Measurements from ENCODE around the gene DMD.
"Not testable (repeated sequence)": the region's sequence is repeated elsewhere in the genome, so short reads cannot be mapped to it uniquely, and the experiment has no call there.

DMD gene

DNA sequence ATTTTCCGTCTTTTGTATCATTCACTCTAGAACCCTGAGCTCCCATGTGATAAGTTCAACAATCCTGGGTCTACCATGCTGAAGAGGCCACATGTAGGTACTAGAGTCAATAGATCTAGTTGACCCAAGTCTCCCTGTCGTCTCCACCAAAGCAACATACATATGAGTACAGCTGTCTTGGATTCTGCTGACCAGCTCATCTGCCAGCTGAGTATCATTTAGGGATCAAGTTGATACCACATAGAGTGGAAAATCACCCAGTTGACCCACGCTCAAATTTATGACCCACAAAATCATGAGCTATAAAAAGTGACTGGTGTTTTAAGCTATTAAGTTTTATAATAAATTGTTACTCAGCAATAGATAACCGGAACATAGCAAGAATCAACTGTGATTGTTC lies 61.8 kb downstream of the DMD start:
- DNase-seq (ENCODE audit: low read depth) = no peak

DNA sequence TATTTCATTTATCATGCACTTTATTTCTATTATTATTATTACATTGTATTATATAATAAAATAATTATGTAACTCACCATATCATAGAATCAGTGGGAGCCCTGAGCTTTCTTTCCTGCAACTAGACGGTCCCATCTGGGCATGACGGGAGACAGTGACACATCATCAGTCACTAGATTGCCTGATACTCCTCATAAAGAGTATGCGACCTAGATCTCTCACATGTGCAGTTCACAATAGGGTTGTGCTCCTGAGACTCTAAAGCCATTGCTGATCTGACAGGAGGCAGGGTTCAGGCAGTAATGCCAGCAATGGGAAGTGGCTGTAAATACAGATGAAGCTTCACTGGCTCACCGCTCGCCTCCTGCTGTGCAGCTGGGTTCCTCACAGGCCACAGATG lies 62.3 kb downstream of the DMD start:
- no peak for DNase-seq (ENCODE audit: low read depth)

DNA sequence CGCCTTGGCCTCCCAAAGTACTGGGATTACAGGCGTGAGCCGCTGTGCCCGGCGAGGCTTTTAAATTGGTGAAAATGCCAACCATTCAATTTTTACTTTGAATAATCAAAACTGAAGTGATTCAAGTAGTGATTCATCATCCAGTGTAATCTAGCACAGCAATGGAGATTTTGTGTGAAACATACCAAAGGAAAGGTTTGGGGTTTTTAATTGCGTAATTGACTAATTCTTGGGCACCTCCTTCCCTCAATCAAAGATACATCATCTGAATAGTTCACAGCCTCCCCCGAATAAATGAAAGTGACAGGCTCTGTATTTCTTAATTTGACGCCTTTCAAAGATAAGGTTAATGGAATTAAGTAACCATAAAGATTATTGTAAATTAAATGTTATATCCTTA lies 69.0 kb downstream of the DMD start:
- no peak for DNase-seq (ENCODE audit: low read depth)

DNA sequence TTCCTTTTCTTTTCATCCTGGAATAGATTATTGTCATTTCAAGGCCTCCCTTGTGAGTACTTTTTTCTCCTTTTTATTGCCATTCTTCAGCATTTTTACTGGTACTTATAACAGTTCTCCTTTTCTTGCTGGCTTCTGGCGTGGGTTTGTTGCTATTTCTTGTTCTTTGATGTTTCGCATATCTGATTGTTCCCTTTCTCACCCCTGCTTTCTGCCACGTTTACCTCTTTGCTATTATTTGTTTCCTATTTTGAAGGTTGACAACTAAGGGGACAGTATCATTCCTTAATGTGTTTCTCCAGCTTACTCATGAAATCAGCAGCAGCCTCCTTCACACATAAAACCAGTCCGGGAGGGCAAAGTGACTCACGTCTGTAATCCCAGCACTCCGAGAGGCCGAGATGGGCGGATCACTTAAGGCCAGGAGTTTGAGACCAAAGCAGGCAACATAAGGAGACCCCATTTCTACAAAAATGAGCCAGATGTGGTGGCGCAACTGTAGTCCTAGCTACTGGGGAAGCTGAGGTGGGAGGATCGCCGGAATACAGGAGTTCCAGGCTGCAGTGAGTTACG lies 72.6 kb downstream of the DMD start:
- no peak for DNase-seq (ENCODE audit: low read depth)

DNA sequence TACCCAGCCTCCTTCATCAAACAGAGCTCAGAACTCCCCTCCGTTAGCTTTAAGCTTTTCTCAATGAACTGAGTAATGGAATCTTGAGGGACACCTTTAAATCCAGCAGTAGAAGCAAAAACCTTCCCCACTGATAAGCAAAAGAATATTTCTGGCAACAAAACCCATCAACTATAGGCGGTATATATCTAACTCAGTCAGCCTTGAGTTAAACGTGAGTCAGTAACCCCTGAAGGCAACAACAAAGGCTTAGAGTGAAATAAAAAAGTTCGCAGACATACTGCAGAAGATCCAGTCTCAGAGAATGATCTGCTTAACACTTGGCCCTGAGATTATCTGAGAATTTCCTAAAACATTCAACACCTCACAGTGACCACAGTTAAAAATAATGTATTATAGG lies 77.2 kb downstream of the DMD start:
- no peak for DNase-seq (ENCODE audit: low read depth)

DNA sequence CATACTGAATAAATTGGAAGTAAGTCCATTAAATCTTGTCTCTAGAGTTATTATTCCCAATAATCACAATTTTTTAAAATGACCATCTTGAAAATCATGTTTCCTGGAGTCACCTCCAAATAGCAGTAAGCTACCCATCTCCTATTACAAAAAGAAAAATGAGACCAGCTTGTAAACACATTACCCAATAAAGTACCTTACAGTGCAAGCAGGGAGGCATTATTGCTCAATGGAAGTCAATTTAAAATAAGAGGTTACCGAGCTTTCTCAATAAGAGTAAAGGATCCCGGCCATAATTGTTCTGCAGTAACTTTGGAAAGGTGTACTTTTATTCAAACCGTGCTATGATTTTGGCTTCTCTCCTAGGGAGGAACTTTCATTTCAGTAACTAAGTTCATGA lies 78.0 kb downstream of the DMD start:
- DNase-seq (ENCODE audit: low read depth) = no peak

DNA sequence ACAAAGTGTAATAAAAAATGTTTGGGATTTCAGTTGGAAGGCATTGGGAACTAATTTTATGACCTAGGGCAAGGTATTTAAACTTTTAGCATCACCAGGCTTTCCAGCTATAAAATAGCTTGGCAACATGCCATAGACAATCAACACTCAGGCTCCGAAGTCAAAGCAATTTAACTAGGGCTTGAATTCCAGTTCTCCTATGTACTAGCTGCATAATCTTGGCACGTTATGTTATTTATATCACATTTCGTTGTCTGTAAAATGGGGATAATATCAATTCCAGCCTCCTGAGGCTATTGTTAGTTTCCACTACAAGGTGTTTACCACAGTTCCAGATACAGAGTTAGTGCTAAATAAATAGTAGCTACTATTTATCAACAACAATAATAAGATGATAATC lies 78.8 kb downstream of the DMD start:
- DNase-seq (ENCODE audit: low read depth) = no peak

DNA sequence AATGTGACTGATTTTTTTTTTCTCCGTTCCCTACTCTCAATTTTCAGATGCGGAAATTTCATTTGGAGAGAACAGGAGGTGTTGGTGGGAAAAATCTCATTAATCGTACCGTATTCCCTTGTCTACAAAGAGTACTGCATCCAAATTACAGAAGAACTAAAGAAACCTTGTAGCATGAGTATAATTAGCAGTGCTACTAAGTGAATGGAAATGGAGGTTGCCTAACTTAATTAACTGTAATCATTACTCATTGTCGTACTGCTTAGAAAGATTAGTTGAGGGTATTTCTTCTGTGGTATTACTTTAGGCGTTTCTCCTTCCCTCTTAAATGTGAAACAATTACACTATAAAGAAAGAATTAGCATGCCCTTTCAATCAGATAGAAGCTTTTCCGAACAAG lies 81.7 kb downstream of the DMD start:
- DNase-seq (ENCODE audit: low read depth) = no peak

DNA sequence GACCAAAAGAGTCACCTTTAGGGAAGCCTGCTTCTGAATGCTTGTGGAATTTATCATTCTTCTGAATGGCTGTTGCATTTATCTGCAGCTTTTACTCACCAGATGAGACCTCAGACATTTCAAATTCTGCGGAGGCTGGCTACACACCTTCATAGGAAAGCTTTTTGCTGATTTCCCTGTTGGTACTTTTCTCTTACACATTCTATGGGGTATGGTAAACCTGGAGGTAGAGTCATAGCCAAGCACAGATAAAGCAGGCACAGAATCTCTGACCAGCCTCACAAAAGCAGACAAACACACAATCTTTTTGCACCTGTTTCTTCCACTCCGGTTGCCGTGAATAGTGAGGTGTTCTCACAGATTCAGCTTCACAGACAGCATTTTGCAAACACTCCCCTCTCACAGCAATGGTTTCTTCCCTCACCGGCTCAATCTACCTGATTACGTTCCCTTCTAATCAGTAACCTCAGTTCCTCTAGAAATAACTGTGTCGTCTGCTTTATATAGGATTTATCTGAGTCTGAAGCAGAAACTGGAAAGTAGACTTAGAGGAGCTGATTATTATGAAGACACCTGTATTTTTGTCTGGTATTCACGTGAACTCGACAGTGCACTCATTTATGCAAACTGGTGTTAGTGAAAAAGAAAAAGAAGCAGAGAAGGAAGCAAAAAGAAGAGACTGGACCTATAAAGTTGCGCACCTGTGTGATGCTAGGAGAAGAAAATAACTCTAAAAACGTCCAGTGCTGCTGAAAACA lies 83.1 kb downstream of the DMD start:
- no peak for DNase-seq (ENCODE audit: low read depth)

DNA sequence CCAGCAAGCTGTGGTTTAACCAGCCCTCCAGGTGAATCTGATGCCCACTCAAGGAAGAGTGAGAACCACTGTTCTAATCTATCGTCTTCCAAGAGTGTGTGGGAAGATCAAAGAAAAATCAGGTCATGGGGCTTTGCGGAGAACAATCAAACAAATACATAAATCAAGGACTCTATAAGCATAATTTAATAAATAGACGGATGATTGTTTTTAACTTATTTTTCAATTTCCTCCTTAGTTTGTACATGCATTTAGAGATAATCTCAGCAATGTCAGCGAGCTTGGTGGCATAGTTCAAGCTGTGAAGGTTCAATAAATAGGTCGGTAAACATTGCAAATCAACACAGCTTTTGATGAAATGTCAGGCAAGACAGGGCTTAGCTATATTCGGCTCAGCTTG lies 84.9 kb downstream of the DMD start:
- DNase-seq (ENCODE audit: low read depth) = no peak

DNA sequence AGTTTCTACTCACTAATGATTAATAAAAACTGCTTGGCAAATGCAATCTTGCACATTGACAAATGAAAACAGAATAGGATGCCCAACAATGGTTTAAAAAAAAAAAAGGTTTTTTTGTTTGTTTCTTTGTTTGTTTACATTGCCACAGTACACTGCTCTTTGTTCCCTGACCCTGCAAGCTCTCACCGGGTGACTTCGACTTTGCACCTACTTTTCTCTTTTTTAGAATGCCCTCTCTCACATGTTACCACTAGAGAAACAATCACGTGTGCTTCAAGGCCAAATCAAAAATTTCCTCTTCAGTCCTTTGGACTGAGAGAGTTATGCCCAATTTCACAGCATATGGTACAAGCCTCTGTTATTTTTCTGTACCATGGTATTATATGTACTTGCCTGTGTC lies 101.5 kb downstream of the DMD start:
- no peak for DNase-seq (ENCODE audit: low read depth)

DNA sequence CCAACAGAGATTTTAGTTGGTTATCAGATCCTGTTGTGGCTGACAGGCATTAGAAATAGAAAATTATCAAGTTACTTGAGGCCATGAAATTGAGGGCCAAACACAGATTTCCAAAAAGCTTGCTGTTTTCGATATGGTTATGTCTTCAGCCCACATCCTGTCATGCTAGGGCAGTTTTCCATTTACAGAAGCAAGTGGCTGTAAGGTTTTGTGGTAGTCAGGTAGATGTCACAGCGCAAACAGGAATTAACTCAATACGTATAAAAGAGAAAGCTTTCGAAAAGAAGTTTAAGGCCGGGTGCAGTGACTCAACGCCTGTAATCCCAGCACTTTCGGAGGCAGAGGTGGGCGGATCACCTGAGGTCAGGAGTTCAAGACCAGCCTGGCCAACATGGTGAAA lies 104.6 kb downstream of the DMD start:
- DNase-seq (ENCODE audit: low read depth) = no peak

DNA sequence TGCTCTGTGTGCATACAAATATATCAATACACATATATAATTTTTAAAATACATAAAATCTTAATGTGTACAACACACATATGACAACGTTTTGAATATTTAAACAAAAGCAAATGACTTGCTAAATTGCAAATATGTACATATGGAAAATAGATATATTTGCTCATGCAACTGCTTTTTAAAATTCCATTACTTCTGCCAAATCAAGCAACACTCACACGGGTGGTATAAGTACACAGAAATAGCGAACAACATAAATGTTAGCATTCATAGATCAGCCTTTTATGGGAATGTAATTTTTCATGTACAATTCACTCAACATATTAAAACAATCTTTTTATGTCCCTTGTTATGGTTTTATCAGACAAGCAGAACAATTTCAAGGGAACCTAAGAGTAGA lies 116.3 kb downstream of the DMD start:
- no peak for DNase-seq (ENCODE audit: low read depth)

DNA sequence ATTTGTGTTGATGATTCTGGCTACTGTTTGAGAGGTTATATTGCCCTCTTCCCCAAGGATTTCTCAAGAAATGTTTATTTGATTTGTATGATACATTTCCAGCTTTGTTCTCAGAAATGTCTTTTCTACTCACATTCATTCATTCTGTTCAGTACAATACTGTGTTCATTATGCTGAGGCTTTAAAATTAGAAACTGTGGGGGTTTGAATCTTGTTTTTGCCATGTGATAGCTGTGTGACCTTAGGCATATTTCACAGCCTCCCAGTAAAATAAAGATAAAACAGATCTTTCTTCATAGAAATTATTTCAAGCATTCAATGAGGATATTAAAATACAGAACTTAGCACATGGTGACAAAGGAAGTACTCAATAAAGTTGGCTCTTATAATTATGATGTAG lies 123.9 kb downstream of the DMD start:
- no peak for DNase-seq (ENCODE audit: low read depth)

DNA sequence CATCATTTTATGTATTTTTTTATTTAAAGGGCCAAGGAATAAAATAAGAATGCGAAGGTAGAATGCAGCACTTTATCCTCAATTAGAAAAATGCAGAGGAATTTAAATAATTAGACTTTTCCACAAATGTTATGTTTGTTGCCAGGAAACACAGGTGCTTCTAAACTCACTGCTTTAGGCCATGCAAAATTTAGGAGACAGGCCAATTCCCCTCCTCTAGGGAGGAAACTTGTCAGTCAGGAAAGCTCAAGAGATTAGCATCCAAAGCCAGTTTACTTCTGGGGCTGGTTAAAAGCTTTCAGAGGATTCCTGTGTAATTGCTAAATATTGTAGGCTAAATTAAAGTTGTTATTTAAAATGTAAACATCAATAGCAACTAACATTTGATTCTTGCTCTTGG lies 124.5 kb downstream of the DMD start:
- no peak for DNase-seq (ENCODE audit: low read depth)

DNA sequence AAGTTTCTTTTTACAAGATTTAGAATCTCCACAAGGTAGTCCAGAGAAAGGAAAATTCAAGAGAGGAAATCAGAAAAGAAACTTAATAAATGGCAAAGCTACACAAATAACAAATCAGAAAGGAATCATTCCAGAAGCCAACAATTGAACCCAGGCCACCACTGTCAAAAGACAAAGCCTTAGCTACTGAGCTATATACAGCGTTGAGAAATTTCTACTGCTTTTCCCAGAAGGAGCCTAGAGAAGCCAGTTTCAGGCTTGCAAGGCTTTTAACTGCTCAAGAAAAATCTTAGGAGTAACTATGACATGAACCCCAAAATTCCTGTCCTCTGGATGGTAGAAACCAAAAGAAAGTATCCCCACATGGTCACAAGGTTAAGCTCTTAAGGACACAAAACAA lies 129.0 kb downstream of the DMD start:
- no peak for DNase-seq (ENCODE audit: low read depth)

DNA sequence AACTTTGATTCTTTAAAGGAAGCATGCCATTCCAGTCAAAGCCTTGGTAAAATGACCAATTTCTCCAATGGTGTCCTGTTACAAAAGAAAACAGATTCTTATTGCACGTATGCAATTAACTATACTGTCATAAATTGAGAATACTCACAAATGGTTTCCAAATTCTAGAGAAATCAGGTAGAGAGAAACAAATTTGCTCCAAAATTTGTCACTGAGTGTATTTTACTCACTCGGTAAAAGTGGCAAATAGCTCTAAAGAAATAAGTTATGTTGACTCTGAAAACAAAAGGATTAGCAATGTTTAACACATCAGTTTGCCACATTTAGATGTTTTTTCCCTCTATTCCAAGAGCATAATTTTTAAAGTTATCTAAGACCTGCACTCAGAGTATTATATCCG lies 133.1 kb downstream of the DMD start:
- DNase-seq (ENCODE audit: low read depth) = no peak

DNA sequence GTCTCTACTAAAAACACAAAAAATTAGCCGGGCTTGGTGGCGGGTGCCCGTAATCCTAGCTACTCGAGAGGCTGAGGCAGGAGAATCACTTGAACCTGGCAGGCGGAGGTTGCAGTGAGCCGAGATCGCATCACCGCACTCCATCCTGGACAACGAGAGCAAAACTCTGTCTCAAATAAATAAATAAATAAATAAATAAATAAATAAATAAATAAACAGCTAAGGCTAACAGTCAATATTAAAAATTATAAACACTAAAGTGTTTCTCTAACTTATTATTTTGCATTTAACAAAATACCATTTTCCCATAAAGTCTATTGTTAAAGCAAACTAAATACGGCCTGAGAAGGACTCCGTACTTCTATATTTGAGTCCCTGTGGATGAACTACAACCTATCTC lies 137.7 kb downstream of the DMD start:
- DNase-seq (ENCODE audit: low read depth) = not testable (repeated sequence)

DNA sequence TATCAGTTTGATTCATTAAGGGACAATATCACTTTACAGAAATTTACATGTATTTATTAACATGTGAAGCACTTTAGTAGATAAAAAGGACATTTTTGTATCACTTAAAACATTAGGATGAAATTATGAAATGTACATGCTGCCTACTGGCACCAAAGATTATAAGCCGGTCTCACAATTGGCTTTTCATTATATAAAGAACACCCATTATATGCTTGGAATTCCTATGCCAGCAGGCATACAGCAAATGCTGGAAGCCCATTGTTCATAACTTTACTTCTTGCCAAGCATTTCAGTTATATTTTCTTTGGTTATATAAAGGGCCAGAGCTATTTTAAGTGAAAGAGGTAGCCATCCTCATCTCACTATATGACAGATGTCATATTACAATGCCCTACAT lies 145.9 kb downstream of the DMD start:
- DNase-seq (ENCODE audit: low read depth) = no peak

DNA sequence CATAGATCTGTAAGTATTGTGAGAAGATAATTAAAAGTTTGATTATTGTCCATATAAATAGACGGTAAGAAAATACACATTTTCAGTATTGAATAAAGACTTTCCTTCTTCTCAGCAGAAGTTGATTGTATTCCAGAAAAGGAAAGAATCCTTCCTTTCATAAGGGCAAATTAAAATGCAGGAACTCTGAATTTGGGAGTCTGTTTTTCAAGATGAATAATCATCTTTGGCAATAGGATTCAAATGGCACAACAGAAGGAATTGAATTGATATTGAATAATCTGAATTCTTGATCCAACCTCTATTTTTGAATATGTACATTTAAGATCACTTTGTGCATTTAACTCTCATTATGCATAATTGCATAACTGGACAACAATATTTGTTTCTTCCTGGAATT lies 149.3 kb downstream of the DMD start:
- DNase-seq (ENCODE audit: low read depth) = no peak

DNA sequence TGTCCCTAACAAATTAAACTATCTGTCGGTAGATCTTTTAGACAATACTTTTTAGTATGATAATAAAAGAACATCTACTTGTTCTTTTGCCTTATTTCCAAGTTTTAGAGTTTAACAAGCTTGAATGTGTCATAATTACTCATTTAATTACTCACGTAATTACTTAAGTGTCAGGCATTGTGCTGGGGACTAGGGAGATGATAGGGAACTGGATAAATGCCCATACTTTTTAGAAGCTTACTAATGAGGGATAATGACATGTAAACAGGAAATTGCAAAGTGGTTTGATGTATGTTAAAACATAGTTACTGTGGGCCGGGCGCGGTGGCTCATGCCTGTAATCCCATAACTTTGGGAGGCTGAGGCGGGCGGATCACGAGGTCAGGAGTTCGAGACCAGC lies 158.3 kb downstream of the DMD start:
- no peak for DNase-seq (ENCODE audit: low read depth)

DNA sequence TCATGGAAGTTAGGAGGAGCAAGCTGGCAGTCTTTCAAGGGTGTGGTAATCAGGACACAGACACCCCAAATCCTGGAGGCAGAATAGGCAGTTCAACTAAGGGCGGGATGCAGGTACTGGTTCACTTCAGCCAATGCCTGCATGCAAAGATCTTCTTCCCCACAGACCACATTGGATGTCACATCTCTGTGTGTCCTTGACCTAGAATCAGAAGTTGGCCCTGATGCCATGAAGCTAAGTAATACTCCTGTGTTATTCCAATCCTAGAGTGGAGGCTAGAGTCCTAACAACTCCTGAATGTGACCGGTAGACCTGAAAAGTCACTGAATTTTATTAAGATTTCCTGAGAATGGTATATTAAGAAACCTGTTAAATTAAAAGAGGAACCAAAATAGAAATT lies 165.5 kb downstream of the DMD start:
- DNase-seq (ENCODE audit: low read depth) = no peak

DNA sequence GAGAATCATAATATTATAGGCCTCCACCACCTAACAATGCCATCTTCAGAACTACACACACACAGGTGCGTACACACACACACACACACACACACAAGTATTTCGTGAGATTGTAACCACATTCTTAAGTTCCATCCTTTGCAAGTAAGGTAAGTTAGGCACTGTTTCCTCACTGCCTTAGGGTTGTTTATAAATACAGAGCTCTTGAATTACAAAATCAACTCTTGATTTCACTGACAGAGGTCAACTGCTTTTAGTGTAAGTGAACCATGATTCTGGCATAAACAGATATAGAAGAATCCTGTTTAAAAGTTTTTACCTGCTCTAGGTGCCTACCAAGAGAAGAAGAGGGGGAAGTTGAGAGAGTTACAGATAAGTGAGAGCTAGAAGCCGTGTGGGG lies 166.1 kb downstream of the DMD start:
- DNase-seq (ENCODE audit: low read depth) = no peak

DNA sequence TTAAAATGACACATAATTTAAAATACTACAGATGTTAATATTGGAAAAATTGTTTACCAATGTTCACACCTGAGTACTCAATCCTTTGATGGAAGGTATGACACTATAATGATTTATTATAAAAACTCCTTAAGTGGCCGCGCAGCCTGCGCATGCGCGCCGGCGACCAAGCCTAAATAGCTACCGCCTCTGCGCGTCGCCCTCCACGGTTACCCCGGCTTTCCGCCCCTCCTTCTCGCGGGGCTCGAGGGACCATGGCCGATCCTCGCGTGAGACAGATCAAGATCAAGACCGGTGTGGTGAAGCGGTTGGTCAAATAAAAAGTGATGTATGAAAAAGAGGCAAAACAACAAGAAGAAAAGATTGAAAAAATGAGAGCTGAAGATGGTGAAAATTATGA lies 170.2 kb downstream of the DMD start:
- no peak for DNase-seq (ENCODE audit: low read depth)

All from CMK (cell line).